Esophagus squamous epithelium (tissue), 4 donors: Measurements from ENCODE around the gene AP5Z1.

Source experiments
- POLR2A ChIP-seq, 4 donors: fragments of 450-650 bp; IDR thresholded peaks; one replicate each; pipeline ENCODE4 v1.6.1; 2017; ENCODE audit warnings: antibody characterized with exemption in 4 of 4, mild to moderate bottlenecking in 4 of 4, moderate library complexity in 3 of 4
- TF ChIP-seq, protein P1 (sequence below), 6 experiments: fragments of 450-650 bp in 4 of 6; fragments of 200-600 bp in 2 of 6; sonication (generic) in 2 of 6; IDR thresholded peaks; one replicate each; pipeline ENCODE4 v1.5.1; 2016 to 2019; ENCODE audit warnings: antibody characterized with exemption in 6 of 6, mild to moderate bottlenecking in 4 of 6, moderate library complexity in 4 of 6

DNA sequence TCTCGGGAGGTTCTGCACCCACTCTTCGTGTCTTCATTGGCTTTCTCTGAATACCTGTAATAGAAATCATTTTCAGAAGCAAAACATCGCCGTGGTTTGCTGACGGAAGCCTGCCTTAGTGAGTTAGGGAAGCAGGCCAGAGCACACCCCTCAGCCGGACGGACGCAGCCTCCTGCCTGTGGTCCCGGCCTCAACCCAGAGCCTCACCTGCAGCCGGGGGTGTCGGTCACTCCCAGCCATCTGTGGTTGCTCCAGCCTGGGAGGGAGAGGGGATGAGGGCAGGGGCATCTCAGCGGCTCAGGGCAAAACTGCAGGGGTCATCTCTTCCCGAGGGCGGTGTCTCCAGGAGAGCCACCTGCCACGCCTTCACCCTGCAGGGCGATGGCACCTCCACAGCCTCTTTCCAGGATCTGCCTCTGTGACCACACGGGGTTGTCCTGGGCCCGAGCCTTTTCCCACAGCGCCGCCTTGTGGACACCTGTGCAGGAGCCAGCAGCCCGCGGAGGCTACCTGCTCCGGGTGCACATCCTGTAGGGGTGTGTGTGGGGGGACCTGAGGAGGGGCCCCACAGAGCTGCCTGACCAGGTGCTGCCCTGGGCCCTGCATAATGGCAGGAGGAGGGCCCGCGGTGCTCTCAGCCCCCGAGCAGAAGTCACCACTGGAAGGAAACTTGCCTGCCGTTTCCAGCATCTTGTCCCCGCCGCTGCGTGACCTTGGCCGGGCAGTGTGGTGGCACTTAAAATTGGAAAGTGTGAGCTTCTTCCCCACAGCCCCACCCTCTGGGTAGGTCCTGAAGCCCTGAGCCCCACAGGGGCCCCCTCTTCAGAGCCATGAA lies 21.6 kb upstream of the AP5Z1 start:
- TF ChIP-seq, protein P1, sequence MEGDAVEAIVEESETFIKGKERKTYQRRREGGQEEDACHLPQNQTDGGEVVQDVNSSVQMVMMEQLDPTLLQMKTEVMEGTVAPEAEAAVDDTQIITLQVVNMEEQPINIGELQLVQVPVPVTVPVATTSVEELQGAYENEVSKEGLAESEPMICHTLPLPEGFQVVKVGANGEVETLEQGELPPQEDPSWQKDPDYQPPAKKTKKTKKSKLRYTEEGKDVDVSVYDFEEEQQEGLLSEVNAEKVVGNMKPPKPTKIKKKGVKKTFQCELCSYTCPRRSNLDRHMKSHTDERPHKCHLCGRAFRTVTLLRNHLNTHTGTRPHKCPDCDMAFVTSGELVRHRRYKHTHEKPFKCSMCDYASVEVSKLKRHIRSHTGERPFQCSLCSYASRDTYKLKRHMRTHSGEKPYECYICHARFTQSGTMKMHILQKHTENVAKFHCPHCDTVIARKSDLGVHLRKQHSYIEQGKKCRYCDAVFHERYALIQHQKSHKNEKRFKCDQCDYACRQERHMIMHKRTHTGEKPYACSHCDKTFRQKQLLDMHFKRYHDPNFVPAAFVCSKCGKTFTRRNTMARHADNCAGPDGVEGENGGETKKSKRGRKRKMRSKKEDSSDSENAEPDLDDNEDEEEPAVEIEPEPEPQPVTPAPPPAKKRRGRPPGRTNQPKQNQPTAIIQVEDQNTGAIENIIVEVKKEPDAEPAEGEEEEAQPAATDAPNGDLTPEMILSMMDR (IDR thresholded peaks at IDR 0.05), result peak; percentile 88 to 95 (median 92)
- TF ChIP-seq POLR2A (IDR thresholded peaks at IDR 0.05), result no peak
